Measurements from ENCODE around the gene RPL13A. TPM values are rescaled to one million over a fixed set of nuclear protein-coding genes. Genes with fewer than 3 reads are reported as not detected.

Gene RPL13A
- total and polyA plus RNA-seq, 9 of the 15 experiments (the other 6 are each of a cell fraction or from before 2014, with no cell fraction given) = 1,744 to 5,482 (median 2,949) TPM

DNA sequence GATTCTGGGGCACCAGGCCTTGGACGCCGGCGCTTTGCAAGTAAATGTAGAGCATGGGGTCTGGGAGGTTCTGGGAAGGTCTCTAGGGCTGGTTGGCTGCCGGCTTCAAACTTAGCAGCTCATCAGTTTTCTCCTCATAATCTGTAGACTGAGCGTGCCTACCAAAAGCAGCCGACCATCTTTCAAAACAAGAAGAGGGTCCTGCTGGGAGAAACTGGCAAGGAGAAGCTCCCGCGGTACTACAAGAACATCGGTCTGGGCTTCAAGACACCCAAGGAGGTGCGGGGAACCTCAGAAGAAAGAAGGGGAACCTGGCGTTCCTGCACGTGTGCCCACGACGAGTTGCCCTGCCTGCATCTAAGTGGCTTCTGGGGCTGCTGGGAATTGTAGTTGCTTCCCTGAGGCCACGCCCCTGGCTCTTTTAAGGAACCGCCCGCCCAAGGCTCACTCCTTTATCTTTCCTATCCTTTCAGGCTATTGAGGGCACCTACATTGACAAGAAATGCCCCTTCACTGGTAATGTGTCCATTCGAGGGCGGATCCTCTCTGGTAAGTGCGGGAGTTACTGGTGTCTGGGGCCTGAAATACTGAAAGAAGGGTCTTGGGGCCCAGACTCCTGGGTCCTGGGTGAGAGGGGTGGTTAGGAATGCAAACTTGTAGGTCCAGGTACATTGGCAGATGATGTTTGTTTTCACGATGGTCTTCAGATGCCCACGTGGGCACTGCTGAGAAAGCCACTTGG lies 9.8 kb downstream of the RPL13A start (continued):
- TF ChIP-seq, protein P1, sequence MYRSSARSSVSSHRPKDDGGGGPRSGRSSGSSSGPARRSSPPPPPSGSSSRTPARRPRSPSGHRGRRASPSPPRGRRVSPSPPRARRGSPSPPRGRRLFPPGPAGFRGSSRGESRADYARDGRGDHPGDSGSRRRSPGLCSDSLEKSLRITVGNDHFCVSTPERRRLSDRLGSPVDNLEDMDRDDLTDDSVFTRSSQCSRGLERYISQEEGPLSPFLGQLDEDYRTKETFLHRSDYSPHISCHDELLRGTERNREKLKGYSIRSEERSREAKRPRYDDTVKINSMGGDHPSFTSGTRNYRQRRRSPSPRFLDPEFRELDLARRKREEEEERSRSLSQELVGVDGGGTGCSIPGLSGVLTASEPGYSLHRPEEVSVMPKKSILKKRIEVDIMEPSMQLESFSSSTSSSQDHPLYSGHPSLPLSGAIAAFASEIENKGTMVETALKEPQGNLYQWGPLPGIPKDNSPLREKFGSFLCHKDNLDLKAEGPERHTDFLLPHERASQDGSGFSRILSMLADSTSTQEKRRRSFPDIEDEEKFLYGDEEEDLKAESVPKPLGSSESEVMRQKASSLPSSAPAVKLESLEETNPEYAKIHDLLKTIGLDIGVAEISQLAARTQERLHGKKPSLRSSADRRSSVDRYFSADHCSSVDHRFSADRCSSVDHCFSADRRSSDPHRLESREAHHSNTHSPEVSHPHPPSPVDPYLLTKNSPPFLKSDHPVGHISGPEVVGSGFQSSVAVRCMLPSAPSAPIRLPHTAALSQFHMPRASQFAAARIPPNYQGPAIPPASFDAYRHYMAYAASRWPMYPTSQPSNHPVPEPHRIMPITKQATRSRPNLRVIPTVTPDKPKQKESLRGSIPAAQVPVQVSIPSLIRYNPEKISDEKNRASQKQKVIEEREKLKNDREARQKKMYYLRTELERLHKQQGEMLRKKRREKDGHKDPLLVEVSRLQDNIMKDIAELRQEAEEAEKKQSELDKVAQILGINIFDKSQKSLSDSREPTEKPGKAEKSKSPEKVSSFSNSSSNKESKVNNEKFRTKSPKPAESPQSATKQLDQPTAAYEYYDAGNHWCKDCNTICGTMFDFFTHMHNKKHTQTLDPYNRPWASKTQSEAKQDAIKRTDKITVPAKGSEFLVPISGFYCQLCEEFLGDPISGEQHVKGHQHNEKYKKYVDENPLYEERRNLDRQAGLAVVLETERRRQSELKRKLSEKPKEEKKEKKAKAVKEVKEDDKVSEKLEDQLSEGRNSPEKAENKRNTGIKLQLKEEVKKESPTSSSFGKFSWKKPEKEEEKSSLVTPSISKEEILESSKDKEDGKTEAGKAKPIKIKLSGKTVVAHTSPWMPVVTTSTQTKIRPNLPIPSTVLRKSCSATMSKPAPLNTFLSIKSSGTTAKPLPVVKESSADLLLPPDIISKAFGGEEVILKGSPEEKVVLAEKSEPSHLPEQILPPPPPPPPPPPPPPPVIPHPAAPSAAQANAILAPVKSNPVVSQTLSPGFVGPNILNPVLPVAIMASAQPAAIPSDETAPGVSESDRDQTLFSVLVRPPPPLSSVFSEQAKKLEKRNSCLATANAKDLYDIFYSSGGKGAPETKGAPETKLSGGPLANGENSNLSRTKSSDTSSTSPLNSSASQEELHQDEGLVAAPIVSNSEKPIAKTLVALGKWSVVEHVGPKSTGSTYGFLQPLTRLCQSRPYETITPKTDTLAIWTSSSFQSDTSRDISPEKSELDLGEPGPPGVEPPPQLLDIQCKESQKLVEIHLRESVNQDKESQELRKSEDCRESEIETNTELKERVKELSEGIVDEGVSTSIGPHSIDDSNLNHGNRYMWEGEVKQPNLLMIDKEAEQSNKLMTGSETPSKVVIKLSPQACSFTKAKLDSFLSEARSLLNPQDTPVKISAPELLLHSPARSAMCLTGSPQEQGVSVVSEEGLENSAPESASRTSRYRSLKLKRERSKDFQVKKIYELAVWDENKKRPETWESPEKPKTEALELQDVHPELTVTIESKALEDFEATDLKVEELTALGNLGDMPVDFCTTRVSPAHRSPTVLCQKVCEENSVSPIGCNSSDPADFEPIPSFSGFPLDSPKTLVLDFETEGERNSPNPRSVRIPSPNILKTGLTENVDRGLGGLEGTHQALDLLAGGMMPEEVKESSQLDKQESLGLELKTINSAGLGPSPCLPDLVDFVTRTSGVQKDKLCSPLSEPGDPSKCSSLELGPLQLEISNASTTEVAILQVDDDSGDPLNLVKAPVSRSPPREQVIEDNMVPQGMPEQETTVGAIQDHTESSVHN (IDR thresholded peaks at IDR 0.05; ENCODE audit: borderline replicate concordance in 1 of 2, low read depth in 1 of 2) = no peak
- TF ChIP-seq RCOR1 (IDR thresholded peaks at IDR 0.05; ENCODE audit: borderline replicate concordance in 1 of 2, low read depth in 2 of 2, low read length in 2 of 2) = no peak
- TF ChIP-seq MEF2D (tag; conservative IDR thresholded peaks at IDR 0.05; ENCODE audit: low read depth) = no peak
- no peak for TF ChIP-seq ZNF668 (CRISPR knock-in tag; IDR thresholded peaks at IDR 0.05)
- no peak for TF ChIP-seq MAFK (IDR thresholded peaks at IDR 0.05; ENCODE audit: low read length)
- 0 out of 2 replicates have a peak, but pooled peaks have one; percentile 23 for TF ChIP-seq ZNF766 (CRISPR knock-in tag; conservative IDR thresholded peaks at IDR 0.05)
- 0 out of 2 replicates have a peak, but pooled peaks have one; percentile 9 for TF ChIP-seq CREB1 (IDR thresholded peaks at IDR 0.05)
- TF ChIP-seq CREB1 (CRISPR knock-in tag; IDR thresholded peaks at IDR 0.05) = 0 out of 2 replicates have a peak, but pooled peaks have one; percentile 31
- no peak for TF ChIP-seq BRF1 (IDR thresholded peaks at IDR 0.05; ENCODE audit: borderline replicate concordance, extremely low read depth, insufficient read length)
- TF ChIP-seq ILF3 (IDR thresholded peaks at IDR 0.05; ENCODE audit: borderline replicate concordance) = no peak
- no peak for TF ChIP-seq FOXJ2 (tag; IDR thresholded peaks at IDR 0.05)
- no peak for TF ChIP-seq POLR2H (tag; IDR thresholded peaks at IDR 0.05; ENCODE audit: low read depth)
- peak; percentile 13; the same call in 1 of the 2 replicates for TF ChIP-seq NFIC (IDR thresholded peaks at IDR 0.05)
- no peak for TF ChIP-seq ELF4 (CRISPR knock-in tag; IDR thresholded peaks at IDR 0.05)
- TF ChIP-seq ZNF324 (CRISPR knock-in tag; IDR thresholded peaks at IDR 0.05) = no peak
- TF ChIP-seq, protein P2, sequence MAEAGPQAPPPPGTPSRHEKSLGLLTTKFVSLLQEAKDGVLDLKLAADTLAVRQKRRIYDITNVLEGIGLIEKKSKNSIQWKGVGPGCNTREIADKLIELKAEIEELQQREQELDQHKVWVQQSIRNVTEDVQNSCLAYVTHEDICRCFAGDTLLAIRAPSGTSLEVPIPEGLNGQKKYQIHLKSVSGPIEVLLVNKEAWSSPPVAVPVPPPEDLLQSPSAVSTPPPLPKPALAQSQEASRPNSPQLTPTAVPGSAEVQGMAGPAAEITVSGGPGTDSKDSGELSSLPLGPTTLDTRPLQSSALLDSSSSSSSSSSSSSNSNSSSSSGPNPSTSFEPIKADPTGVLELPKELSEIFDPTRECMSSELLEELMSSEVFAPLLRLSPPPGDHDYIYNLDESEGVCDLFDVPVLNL (CRISPR knock-in tag; IDR thresholded peaks at IDR 0.05; ENCODE audit: low read depth) = no peak
- TF ChIP-seq EWSR1 (IDR thresholded peaks at IDR 0.05; ENCODE audit: borderline replicate concordance, low read depth, partially characterized antibody) = no peak
- no peak for TF ChIP-seq SREBF1 (IDR thresholded peaks at IDR 0.05; ENCODE audit: borderline replicate concordance, low read depth, low read length)
- TF ChIP-seq TCF7 (IDR thresholded peaks at IDR 0.05; ENCODE audit: borderline replicate concordance) = no peak
- TF ChIP-seq ZC3H11A (IDR thresholded peaks at IDR 0.05; ENCODE audit: low read depth, low read length) = no peak
